ENCODE data around the gene ELF2.

DNA sequence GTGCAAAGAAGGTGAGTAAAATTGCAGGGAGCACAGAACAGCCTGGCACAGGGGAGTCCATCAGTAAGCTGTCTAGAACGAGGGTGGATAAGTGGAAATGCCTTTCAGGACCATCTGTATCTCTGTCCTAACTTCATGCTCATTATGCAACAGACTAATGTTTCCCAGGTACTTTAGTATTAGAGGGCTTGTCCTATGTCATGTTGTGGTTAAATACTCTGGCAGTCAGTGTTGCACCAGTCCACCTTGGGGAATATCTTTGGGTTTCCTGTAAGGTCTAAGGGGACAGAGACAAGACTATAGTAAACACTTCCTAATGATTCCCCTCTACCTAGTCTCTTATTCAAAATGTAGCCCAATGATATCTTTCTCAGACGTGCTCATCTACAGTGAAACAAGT, 140.1 kb downstream of the ELF2 start:
- no peak for TF ChIP-seq TEAD4 (CRISPR knock-in tag; IDR thresholded peaks at IDR 0.05)
- TF ChIP-seq NR3C1 (CRISPR knock-in tag; conservative IDR thresholded peaks at IDR 0.05; ENCODE audit: low read depth) = no peak
- TF ChIP-seq, protein P1, sequence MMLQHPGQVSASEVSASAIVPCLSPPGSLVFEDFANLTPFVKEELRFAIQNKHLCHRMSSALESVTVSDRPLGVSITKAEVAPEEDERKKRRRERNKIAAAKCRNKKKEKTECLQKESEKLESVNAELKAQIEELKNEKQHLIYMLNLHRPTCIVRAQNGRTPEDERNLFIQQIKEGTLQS (CRISPR knock-in tag; conservative IDR thresholded peaks at IDR 0.05) = no peak
- TF ChIP-seq, protein P2, sequence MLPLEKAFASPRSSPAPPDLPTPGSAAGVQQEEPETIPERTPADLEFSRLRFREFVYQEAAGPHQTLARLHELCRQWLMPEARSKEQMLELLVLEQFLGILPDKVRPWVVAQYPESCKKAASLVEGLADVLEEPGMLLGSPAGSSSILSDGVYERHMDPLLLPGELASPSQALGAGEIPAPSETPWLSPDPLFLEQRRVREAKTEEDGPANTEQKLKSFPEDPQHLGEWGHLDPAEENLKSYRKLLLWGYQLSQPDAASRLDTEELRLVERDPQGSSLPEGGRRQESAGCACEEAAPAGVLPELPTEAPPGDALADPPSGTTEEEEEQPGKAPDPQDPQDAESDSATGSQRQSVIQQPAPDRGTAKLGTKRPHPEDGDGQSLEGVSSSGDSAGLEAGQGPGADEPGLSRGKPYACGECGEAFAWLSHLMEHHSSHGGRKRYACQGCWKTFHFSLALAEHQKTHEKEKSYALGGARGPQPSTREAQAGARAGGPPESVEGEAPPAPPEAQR (CRISPR knock-in tag; IDR thresholded peaks at IDR 0.05) = no peak
- TF ChIP-seq ZNF396 (CRISPR knock-in tag; IDR thresholded peaks at IDR 0.05; ENCODE audit: borderline replicate concordance) = no peak
- TF ChIP-seq, protein P3, sequence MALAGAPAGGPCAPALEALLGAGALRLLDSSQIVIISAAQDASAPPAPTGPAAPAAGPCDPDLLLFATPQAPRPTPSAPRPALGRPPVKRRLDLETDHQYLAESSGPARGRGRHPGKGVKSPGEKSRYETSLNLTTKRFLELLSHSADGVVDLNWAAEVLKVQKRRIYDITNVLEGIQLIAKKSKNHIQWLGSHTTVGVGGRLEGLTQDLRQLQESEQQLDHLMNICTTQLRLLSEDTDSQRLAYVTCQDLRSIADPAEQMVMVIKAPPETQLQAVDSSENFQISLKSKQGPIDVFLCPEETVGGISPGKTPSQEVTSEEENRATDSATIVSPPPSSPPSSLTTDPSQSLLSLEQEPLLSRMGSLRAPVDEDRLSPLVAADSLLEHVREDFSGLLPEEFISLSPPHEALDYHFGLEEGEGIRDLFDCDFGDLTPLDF (CRISPR knock-in tag; IDR thresholded peaks at IDR 0.05) = no peak
- TF ChIP-seq, protein P4, sequence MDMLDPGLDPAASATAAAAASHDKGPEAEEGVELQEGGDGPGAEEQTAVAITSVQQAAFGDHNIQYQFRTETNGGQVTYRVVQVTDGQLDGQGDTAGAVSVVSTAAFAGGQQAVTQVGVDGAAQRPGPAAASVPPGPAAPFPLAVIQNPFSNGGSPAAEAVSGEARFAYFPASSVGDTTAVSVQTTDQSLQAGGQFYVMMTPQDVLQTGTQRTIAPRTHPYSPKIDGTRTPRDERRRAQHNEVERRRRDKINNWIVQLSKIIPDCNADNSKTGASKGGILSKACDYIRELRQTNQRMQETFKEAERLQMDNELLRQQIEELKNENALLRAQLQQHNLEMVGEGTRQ (CRISPR knock-in tag; IDR thresholded peaks at IDR 0.05) = no peak
- TF ChIP-seq, protein P5, sequence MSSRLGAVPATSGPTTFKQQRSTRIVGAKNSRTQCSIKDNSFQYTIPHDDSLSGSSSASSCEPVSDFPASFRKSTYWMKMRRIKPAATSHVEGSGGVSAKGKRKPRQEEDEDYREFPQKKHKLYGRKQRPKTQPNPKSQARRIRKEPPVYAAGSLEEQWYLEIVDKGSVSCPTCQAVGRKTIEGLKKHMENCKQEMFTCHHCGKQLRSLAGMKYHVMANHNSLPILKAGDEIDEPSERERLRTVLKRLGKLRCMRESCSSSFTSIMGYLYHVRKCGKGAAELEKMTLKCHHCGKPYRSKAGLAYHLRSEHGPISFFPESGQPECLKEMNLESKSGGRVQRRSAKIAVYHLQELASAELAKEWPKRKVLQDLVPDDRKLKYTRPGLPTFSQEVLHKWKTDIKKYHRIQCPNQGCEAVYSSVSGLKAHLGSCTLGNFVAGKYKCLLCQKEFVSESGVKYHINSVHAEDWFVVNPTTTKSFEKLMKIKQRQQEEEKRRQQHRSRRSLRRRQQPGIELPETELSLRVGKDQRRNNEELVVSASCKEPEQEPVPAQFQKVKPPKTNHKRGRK (CRISPR knock-in tag; IDR thresholded peaks at IDR 0.05; ENCODE audit: borderline replicate concordance) = no peak
- no peak for TF ChIP-seq NFATC4 (CRISPR knock-in tag; IDR thresholded peaks at IDR 0.05)
- no peak for TF ChIP-seq JUN (CRISPR knock-in tag; IDR thresholded peaks at IDR 0.05)
- TF ChIP-seq NR2C2 (CRISPR knock-in tag; IDR thresholded peaks at IDR 0.05) = no peak

All from WTC11 (cell line).